Measurements from ENCODE around the gene TRAK1.

DNA sequence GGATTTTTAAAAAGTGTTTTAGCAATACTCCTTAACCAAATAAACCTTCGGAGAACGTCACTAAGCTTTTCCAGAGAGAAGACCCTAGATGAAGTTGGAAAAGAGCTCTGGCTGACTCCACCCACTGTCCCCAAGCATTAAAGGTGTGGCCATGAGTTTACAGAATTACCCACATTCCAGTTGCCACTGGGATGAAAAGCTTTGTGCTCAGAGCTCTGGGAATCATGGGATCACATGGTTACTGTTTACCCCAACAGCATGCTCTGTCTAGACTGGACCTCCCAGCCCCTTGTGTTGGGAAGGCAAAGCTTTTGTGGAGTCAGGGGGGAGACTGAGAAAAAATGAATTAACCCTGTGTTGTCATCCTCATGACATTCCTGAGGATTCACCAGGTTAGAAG is 119.6 kb downstream of the TRAK1 start:
- TF ChIP-seq POLR2A (IDR thresholded peaks at IDR 0.05): no peak
- TF ChIP-seq POLR2AphosphoS5 (IDR thresholded peaks at IDR 0.05; ENCODE audit: insufficient read depth in 1 of 2, low read depth in 1 of 2): no peak

Data from vagina (tissue), 2 donors.